Measurements from ENCODE around the gene LCMT2. TPM values are rescaled to one million over a fixed set of nuclear protein-coding genes. Genes with fewer than 3 reads are reported as not detected.

The LCMT2 gene
- polyA plus RNA-seq (ENCODE audit: low read depth in 6 of 6), result 1 to 10 TPM; 1.8 to 5.9 (median 4.7) TPM

GRCh38 chr15:43329960-43330779 is at the start of gene LCMT2:
Gene LCMT2 (minus strand): TSS chr15:43330573. CDS start chr15:43330489, 84 bp downstream.
- peak; percentile 92 for DNase-seq
- H3K36me3 Mint-ChIP-seq, result peaks cover 0 to 10% of the 10 kb centered on the region in 2 donors
- H3K4me3 Mint-ChIP-seq, result peak within 1 kb of the TSS; percentile 93 to 100 (median 98)
- peak; percentile 86 to 87 for ATAC-seq (ENCODE audit: low read depth in 2 of 2)
- peaks cover 26 to 35% (median 29%) of the 10 kb centered on the region in 3 donors for H3K4me1 Mint-ChIP-seq
- peak within 1 kb of the TSS; percentile 99 to 100 (median 99) for H3K27ac Mint-ChIP-seq
- peaks cover 0 to 6% (median 4%) of the 10 kb centered on the region in 3 donors for H3K27me3 Mint-ChIP-seq
- H3K9me3 Mint-ChIP-seq, result no peaks in the 10 kb centered on the region

GRCh38 chr15:43378601-43379000 is 48.2 kb upstream of the LCMT2 start:
- peaks cover 10 to 14% of the 10 kb centered on the region in 2 donors for H3K36me3 Mint-ChIP-seq
- peak overlapping the region in 2 of 6 donors; percentile 38 to 56 for H3K27ac Mint-ChIP-seq
- ATAC-seq (ENCODE audit: low read depth in 2 of 2), result no peak

GRCh38 chr15:43376017-43376705 is 45.8 kb upstream of the LCMT2 start:
- no peaks in the 10 kb centered on the region for H3K27me3 Mint-ChIP-seq
- H3K4me1 Mint-ChIP-seq, result peaks cover 21 to 28% (median 24%) of the 10 kb centered on the region in 3 donors
- H3K9me3 Mint-ChIP-seq, result peaks cover 0 to 1% (median 0%) of the 10 kb centered on the region in 7 donors
- ATAC-seq (ENCODE audit: low read depth in 2 of 2) (peak; percentile 74 to 77), DNase-seq (peak; percentile 31)
- peak overlapping the region in 4 of 6 donors; percentile 16 to 87 (median 50) for H3K27ac Mint-ChIP-seq
- H3K4me3 Mint-ChIP-seq, result peak overlapping the region in 1 of 8 donors; percentile 34
- peaks cover 8 to 10% of the 10 kb centered on the region in 2 donors for H3K36me3 Mint-ChIP-seq

More at GRCh38 chr15:43378601-43379000, 48.2 kb upstream of the LCMT2 start:
- H3K9me3 Mint-ChIP-seq, result peaks cover 0 to 1% (median 0%) of the 10 kb centered on the region in 7 donors
- H3K27me3 Mint-ChIP-seq, result no peaks in the 10 kb centered on the region
- H3K4me1 Mint-ChIP-seq, result peaks cover 9 to 12% (median 12%) of the 10 kb centered on the region in 3 donors
- H3K4me3 Mint-ChIP-seq, result no peak overlapping the region
- no peak for DNase-seq

GRCh38 chr15:43370975-43371974 is 40.9 kb upstream of the LCMT2 start, which contains the start of the genes TUBGCP4 and ZSCAN29:
Gene TUBGCP4 (plus strand): TSS chr15:43371101. CDS start chr15:43371355, 254 bp downstream.
Gene ZSCAN29 (minus strand): TSS chr15:43371043. CDS start chr15:43369913, 1,130 bp downstream.
- peak; percentile 79 to 80 for ATAC-seq (ENCODE audit: low read depth in 2 of 2)

GRCh38 chr15:43370310-43370974 is 40.1 kb upstream of the LCMT2 start:
- Mint-ChIP-seq H3K27ac (peak overlapping the region; percentile 71 to 97 (median 93)), H3K4me1 (peaks cover 50 to 59% (median 55%) of the 10 kb centered on the region in 3 donors), H3K27me3 (no peaks in the 10 kb centered on the region), H3K4me3 (peak overlapping the region; percentile 88 to 98 (median 94)), H3K36me3 (peaks cover 20 to 25% of the 10 kb centered on the region in 2 donors), H3K9me3 (no peaks in the 10 kb centered on the region)
- DNase-seq (peak; percentile 1), ATAC-seq (ENCODE audit: low read depth in 2 of 2) (peak; percentile 53)

More at GRCh38 chr15:43370975-43371974, 40.9 kb upstream of the LCMT2 start, which contains the start of the genes TUBGCP4 and ZSCAN29:
- H3K27me3 Mint-ChIP-seq, result no peaks in the 10 kb centered on the region
- H3K9me3 Mint-ChIP-seq, result no peaks in the 10 kb centered on the region
- peak; percentile 79 for DNase-seq
- peak within 1 kb of the TSS; percentile 86 to 97 (median 96) for H3K27ac Mint-ChIP-seq
- peak within 1 kb of the TSS; percentile 88 to 98 (median 94) for H3K4me3 Mint-ChIP-seq
- peaks cover 47 to 59% (median 55%) of the 10 kb centered on the region in 3 donors for H3K4me1 Mint-ChIP-seq
- peaks cover 15 to 19% of the 10 kb centered on the region in 2 donors for H3K36me3 Mint-ChIP-seq

GRCh38 chr15:43361313-43361903 is 31.0 kb upstream of the LCMT2 start:
- Mint-ChIP-seq H3K27me3 (no peaks in the 10 kb centered on the region), H3K4me3 (no peak overlapping the region), H3K9me3 (peaks cover 8 to 58% (median 40%) of the 10 kb centered on the region in 7 donors), H3K36me3 (peaks cover 66 to 69% of the 10 kb centered on the region in 2 donors), H3K27ac (no peak overlapping the region), H3K4me1 (peaks cover 19 to 26% (median 20%) of the 10 kb centered on the region in 3 donors)
- ATAC-seq (ENCODE audit: low read depth in 2 of 2) (no peak), DNase-seq (no peak)

GRCh38 chr15:43360821-43361220 is 30.4 kb upstream of the LCMT2 start:
- Mint-ChIP-seq H3K4me3 (peak overlapping the region in 1 of 8 donors; percentile 35), H3K27me3 (no peaks in the 10 kb centered on the region), H3K36me3 (peaks cover 60 to 63% of the 10 kb centered on the region in 2 donors), H3K27ac (no peak overlapping the region), H3K4me1 (peaks cover 14 to 20% (median 15%) of the 10 kb centered on the region in 3 donors), H3K9me3 (peaks cover 8 to 61% (median 40%) of the 10 kb centered on the region in 7 donors)
- ATAC-seq (ENCODE audit: low read depth in 2 of 2), result no peak
- no peak for DNase-seq

GRCh38 chr15:43352693-43353382 is 22.5 kb upstream of the LCMT2 start:
- Mint-ChIP-seq H3K9me3 (peaks cover 0 to 4% (median 0%) of the 10 kb centered on the region in 7 donors), H3K4me3 (no peak overlapping the region), H3K36me3 (peaks cover 0 to 8% of the 10 kb centered on the region in 2 donors), H3K4me1 (peaks cover 6 to 8% (median 6%) of the 10 kb centered on the region in 3 donors), H3K27ac (peak overlapping the region in 1 of 6 donors; percentile 30), H3K27me3 (no peaks in the 10 kb centered on the region)
- no peak for DNase-seq
- no peak for ATAC-seq (ENCODE audit: low read depth in 2 of 2)

- no peak for ATAC-seq (ENCODE audit: low read depth in 2 of 2)
- no peaks in the 10 kb centered on the region for H3K4me1 Mint-ChIP-seq
- H3K27ac Mint-ChIP-seq, result no peak overlapping the region
- no peak for DNase-seq
- peaks cover 0 to 10% of the 10 kb centered on the region in 2 donors for H3K36me3 Mint-ChIP-seq
- H3K9me3 Mint-ChIP-seq, result no peaks in the 10 kb centered on the region
- no peak overlapping the region for H3K4me3 Mint-ChIP-seq
- H3K27me3 Mint-ChIP-seq, result no peaks in the 10 kb centered on the region
Observed at GRCh38 chr15:43347114-43347513, 16.7 kb upstream of the LCMT2 start.

- Mint-ChIP-seq H3K4me3 (no peak overlapping the region), H3K27me3 (no peaks in the 10 kb centered on the region), H3K36me3 (peaks cover 0 to 10% of the 10 kb centered on the region in 2 donors), H3K27ac (no peak overlapping the region), H3K9me3 (no peaks in the 10 kb centered on the region), H3K4me1 (no peaks in the 10 kb centered on the region)
- DNase-seq (no peak), ATAC-seq (ENCODE audit: low read depth in 2 of 2) (no peak)
Observed at GRCh38 chr15:43346305-43346704, 15.9 kb upstream of the LCMT2 start.

- peaks cover 0 to 6% (median 4%) of the 10 kb centered on the region in 3 donors for H3K27me3 Mint-ChIP-seq
- H3K4me3 Mint-ChIP-seq, result peak overlapping the region; percentile 93 to 100 (median 98)
- no peaks in the 10 kb centered on the region for H3K9me3 Mint-ChIP-seq
- peak overlapping the region; percentile 99 to 100 (median 99) for H3K27ac Mint-ChIP-seq
- ATAC-seq (ENCODE audit: low read depth in 2 of 2), result peak; percentile 4 to 6
- peaks cover 4 to 10% of the 10 kb centered on the region in 2 donors for H3K36me3 Mint-ChIP-seq
- no peak for DNase-seq
- peaks cover 25 to 35% (median 27%) of the 10 kb centered on the region in 3 donors for H3K4me1 Mint-ChIP-seq
Observed at GRCh38 chr15:43330780-43331087, 361 bp upstream of the LCMT2 start.

Data from naive B cell (primary cell).